HG03103 (cell line): ENCODE results near the gene GUCY1A1.
"Not testable (repeated sequence)": the region's sequence is repeated elsewhere in the genome, so short reads cannot be mapped to it uniquely, and the experiment has no call there.

ENCODE experiments used
- ATAC-seq: cut with Tn5 transposase; IDR thresholded peaks from one replicate; pipeline ENCODE4 v1.9.1; 2021; ENCODE audit warnings: low read depth; ENCODE audit not compliant: unreplicated experiment

The GUCY1A1 gene

GRCh38 chr4:155666344-155667221 is at the start of gene GUCY1A1:
Gene GUCY1A1, plus strand, starts transcription at chr4:155666848. Its CDS starts 30,020 bp downstream, at chr4:155696868.
- peak; percentile 15 for ATAC-seq

GRCh38 chr4:155617296-155617695 is 49.4 kb upstream of the GUCY1A1 start:
- no peak for ATAC-seq

- ATAC-seq, result no peak
Measured at GRCh38 chr4:155618183-155618838, 48.3 kb upstream of the GUCY1A1 start.

- ATAC-seq, result no peak
Measured at GRCh38 chr4:155620637-155621036, 46.0 kb upstream of the GUCY1A1 start.

- ATAC-seq, result peak; percentile 81
Measured at GRCh38 chr4:155624478-155624877, 42.2 kb upstream of the GUCY1A1 start.

- no peak for ATAC-seq
Measured at GRCh38 chr4:155626561-155626960, 40.1 kb upstream of the GUCY1A1 start.

- ATAC-seq, result no peak
Measured at GRCh38 chr4:155629183-155629825, 37.3 kb upstream of the GUCY1A1 start.

- no peak for ATAC-seq
Measured at GRCh38 chr4:155629956-155630355, 36.7 kb upstream of the GUCY1A1 start.

GRCh38 chr4:155632310-155632840 is 34.3 kb upstream of the GUCY1A1 start:
- no peak for ATAC-seq

GRCh38 chr4:155638195-155638965 is 28.3 kb upstream of the GUCY1A1 start:
- no peak for ATAC-seq

GRCh38 chr4:155639704-155640523 is 26.7 kb upstream of the GUCY1A1 start:
- ATAC-seq, result peak; percentile 84

- ATAC-seq, result no peak
Measured at GRCh38 chr4:155640751-155641150, 25.9 kb upstream of the GUCY1A1 start.

GRCh38 chr4:155643087-155643486 is 23.6 kb upstream of the GUCY1A1 start:
- ATAC-seq, result no peak

- ATAC-seq, result no peak
Measured at GRCh38 chr4:155646001-155646400, 20.6 kb upstream of the GUCY1A1 start.

- not testable (repeated sequence) for ATAC-seq
Measured at GRCh38 chr4:155650785-155651184, 15.9 kb upstream of the GUCY1A1 start.

GRCh38 chr4:155653052-155653451 is 13.6 kb upstream of the GUCY1A1 start:
- no peak for ATAC-seq

- ATAC-seq, result no peak
Measured at GRCh38 chr4:155656025-155656424, 10.6 kb upstream of the GUCY1A1 start.

- no peak for ATAC-seq
Measured at GRCh38 chr4:155657169-155657568, 9.5 kb upstream of the GUCY1A1 start.

GRCh38 chr4:155657985-155658680 is 8.5 kb upstream of the GUCY1A1 start:
- ATAC-seq, result no peak
